HG03135 (cell line): Measurements from ENCODE around the gene FADS2.

ENCODE experiments used
- ATAC-seq: cut with Tn5 transposase; IDR thresholded peaks from one replicate; pipeline ENCODE4 v1.9.1; 2021; ENCODE audit warnings: mild to moderate bottlenecking, moderate library complexity; ENCODE audit not compliant: unreplicated experiment

Gene FADS2

DNA sequence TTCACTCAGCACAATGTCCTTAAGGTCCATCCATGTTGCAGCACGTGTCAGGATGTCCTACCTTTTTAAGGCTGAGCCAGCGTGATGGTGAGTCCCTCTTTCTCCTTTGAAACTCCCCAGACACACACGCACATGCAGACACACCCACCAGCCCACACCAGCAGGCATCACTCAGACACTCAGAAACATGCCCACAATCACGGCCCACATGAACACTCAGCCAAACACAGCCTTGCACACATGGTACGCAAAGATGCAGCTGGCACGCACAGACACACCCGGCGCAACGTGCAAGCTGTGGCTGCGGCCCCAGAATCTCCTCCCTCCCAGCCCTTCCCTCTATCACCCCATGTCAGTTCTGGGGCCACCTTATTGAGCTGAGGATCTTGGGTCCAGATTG lies 55.2 kb downstream of the FADS2 start:
- ATAC-seq, result no peak

DNA sequence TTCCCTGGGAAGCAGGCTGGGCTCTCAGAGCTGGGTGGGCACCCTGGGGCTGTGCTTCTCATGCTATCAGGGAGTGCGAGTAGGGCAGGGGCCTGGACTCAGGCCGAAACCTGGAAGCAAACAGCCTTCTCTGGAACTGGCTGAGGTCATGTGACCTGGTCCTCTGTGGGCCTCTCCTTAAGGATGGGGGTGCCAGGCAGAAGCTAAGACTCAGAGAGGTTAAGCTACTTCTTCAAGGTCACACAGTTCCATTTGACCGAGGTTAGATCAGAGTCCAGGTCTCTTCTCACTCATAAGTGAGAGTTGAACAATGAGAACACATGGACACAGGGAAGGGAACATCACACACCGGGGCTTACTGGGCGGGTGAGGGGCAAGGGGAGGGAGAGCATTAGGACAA lies 55.8 kb downstream of the FADS2 start:
- no peak for ATAC-seq

DNA sequence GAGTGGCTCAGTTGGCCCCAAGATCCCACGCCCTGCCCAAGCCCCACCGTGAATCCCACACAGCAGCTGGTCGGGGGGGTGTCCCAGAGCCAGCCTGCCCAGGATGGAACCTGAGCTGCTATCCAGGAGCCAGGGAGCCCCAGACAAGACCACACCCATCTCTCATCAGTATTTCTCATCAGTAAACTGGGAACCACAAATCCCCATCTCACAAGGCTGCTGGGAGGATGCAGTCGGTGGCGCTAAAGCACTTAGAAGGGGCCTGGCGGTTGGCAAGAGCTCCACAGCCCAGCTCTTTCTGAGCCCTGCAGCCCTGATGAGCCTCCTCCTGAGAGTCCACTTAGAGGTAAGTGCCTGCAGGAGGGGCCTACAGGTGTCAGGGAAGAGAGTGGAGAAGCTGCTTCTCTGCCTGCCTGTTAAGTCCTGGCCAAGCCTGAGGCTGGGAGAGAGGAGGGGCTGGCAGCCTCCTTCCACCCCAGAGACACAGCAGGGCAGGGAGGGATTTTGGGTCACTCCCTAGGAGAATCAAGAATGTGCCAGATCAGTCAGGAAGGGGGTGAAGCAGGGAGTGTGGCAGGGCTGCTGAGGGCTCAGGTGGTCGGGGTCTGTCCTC lies 57.2 kb downstream of the FADS2 start:
- no peak for ATAC-seq

DNA sequence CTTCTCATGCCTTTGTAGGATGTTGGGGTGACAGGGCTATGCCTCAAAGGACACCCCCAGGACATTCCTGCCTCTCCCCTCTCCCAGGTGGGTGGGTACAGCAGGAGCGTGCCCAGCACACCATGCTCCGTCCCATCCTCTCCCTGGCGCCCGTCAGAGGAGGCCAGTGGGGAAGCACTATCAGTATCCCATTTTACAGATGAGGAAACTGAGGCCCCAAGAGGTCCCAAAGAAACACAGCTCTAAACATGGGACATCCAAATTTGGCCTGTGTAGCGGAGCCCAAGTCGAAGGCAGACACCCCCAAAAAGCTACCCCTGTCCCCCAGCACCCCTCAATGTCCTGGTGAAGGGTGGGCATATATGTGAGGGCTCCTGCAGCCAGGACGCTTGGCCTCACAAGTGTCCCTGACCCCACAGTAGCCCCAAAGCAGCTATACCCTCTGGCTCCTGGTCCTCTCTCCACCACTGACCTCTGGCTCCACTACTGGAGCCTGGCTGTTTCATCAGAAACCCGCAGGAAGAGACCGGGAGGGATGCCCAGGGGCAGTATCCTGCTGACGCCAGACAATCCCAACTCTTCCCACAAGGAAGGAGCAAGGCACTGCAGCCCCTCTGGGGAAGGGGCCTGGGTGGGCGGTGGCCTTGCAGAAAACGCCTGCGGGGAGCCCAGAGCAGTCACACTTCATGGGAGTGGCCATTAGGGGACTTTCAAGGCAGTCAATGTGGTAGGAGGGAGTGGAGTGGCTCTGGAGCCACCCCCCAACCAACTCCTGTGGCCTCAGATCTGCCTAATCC lies 57.9 kb downstream of the FADS2 start:
- ATAC-seq, result no peak

DNA sequence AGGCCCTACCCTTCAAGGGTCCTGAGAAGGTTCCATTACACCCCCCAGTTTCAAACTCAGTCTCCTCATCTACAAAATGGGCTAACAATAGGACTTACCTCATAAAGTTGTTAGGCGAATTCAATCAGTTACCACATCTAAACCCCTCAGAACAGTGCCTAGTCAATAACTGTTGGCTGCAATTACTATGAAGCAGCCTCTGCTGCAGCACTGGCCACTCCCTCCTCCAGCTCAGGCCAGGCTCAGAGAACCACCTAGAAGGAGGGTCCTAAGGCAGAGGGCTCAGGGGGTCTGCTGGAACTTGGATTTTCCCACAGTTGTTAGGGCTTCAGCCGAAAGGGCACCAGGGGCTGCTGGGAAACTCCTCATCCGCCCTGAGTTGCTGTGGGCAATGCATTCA lies 58.5 kb downstream of the FADS2 start:
- no peak for ATAC-seq

DNA sequence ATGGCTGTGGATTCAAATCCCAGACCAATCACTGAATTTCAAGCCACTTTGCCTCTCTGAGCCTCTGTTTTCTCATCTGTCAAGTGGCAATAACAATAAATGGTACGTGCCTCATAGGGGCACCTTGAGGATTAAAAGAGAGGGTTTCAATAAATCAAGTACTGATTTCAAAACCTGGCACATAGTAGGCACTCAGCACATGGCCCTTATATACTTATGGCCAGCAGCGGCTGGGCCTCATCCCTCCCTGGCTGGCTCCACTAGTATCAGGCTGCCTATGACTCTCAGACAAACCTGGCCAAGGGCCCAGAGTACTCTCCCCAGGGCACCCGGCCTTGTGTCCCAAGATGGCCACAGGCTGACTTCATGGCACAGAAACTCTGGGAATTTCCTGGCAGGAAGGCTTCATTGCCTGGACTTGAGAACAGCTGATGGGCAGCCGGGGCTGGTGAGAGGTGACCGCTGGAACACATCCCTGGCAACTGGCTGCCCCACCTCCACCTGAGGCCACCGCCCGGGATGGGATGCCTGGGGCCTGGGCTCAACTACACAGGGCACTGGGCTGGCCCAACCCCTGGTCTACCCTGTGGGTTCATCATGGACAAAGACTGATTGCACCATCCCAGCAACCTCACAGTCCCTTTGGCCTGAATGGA lies 59.9 kb downstream of the FADS2 start:
- no peak for ATAC-seq

DNA sequence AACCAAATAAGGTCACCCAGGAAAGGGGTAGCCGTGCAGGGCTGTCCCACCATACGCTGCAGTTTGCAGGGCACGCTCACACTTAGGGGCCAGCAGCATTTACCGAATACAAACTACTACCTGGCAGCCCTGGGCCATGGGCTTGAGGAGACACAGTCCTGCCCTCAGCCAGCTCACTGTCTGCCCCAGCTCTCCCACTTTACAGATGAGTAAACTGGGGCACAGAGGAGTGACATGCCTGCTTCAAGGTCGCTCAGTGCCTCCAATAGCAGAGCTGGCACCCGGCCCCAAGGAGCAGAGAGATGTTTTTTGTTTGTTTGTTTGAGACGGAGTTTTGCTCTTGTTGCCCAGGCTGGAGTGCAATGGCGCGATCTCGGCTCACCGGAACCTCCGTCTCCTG lies 60.5 kb downstream of the FADS2 start:
- no peak for ATAC-seq

DNA sequence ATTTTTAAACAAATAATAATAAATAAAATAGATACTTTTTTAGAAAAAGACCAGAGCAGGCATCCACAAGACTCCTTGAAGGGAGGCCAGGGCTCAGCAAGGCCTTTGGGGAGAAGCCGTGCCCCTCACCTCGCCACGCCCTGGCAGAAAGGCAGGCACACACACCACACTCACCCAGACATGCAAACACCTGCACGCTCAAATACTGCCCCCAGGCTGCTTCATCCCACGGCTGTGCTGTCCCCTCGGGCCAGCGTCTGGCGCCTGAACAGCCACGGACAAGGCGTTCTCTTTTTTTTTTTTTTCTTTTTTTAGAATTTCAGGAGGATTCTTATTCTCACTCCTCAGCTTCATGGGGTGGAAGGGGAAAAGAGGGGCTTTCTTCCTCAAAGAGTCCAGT lies 61.7 kb downstream of the FADS2 start:
- no peak for ATAC-seq

DNA sequence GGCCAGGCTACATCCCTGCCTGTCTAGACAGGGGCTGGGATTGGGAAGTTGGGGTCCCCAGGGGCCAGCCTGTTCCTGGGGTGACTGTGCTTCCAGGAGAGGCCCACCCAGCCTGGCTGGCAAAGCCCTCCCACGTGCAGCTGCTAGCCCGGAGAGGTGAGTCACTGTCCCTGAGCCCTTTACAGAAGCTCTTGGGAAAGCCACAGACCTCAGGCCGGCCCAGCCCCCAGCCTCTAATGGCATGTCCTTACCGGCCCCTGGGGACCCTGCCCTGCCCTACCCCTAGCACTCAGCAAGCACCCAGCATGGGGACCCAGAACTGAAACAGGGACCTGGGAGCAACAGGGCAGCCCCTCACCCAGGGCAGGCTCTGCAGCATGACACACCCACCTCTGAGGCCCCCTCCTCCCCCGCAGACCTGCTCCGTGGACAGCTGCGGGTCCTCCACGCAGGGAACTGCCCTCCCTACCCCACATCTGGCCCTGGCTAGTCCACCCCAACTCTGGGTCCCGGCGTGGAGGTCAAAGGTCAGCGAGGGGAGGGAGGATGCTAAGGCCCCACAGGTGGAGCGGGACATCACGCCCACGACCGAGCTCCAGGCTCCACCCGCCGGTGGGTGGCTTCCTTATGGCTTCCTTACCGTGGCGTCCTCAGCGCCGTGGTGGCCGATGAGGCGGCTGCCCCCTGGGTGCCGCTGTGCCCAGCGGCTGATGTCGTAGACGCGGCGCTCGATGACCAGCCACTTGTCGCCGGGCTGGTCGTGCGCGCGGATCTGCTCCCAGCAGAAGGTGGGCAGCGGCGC lies 62.6 kb downstream of the FADS2 start:
- peak; percentile 23 for ATAC-seq

DNA sequence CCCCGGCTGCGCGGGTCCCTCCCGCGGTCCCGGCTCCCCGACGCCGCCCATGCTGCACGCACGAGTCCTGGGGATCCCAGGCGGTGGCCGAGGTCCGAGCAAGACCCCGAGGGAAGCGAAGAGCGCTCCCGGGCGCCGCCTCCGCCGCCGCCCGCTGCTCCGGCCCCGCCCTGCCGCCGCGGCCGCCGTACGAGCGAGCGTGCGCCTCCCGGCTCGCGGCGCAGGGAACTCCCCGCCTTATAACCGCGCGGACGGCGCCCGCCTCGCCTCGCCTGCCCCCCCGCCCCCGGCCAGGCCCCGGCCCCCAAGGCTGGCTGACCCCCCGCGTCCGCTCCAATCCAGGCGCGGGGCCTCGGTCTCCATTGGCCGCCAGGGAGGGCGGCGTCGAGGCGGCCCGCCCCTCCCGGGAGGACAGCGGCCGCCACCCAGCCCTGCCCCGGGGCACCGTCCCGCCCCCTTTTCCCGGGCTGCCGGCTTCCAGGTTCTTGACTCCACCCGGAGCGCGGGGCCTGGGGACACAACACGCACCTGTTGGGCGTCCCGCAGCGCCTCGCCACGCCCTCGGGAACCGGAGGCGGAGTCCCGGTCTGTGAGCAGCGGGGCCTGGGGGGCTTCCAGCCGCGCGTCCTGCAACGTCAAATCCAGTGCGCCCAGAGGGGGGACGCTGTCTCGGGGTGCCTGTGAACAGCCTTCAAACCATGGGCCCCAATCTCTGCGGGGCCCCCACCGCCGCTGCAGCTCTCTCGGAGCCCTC lies 63.4 kb downstream of the FADS2 start, which contains the start of gene FADS3:
Gene FADS3, minus strand, starts transcription at position 215 of the 754 bp plus-strand sequence. Its CDS starts 164 bp downstream, at position 51.
- peak; percentile 50 for ATAC-seq

DNA sequence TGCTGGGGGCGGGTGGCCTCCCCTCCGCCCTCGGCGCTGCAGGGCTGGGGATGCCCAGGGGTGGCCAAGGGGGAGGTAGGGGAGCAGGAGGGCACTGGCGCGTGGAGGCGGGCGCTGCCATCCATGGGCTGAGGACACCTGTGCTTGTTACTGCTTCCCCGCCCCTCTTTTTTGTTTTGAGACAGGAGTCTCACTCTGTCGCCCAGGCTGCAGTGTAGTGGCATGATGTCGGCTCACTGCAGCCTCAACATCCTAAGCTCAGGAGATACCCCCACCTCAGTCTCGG lies 63.9 kb downstream of the FADS2 start:
- ATAC-seq, result peak; percentile 34

DNA sequence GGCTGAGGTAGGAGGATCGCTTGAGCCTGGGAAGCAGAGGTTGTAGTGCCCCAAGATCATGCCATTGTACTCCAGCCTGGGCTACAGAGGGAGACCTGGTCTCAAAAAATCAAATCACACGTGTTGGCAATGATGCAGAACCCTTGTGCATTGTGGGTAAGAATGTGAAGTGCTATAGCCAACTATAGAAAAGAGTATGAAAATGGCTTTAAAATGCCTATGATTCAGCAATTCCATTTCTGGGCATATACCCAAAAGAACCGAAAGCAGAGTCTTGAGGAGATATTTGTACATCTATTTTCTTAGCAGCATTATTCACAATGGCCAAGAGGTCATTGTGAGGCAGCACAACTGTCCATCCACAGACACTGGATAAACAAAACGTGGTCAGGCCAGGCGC lies 65.9 kb downstream of the FADS2 start:
- no peak for ATAC-seq

DNA sequence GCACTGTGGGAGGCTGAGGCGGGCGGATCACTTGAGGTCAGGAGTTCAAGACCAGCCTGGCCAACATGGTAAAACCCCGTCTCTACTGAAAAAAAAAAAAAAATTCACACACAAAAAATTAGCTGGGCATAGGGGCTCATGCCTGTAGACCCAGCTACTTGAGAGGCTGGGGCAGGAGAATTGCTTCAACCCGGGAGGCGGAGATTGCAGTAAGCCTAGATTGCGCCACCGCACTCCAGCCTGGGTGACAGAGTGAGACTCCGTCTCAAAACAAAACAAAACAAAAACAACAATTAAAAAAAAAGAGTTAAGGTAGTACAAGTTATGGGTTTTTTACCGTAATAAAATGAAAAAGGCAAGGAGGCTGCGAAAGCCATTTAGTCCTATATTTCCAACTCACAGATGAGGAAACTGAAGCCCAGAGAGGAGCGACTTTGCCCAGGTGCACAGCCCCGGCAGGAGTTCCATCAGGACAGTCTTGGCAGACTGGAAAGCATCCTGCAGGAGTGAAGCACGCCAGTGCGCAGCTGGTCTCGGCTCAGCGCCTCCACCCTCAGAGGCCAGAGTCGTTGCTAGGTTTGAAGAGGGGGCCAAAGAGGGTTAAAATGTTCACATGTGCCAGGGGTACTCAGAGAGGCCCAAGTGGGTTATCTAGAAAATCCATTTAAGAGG lies 67.1 kb downstream of the FADS2 start:
- ATAC-seq, result no peak

DNA sequence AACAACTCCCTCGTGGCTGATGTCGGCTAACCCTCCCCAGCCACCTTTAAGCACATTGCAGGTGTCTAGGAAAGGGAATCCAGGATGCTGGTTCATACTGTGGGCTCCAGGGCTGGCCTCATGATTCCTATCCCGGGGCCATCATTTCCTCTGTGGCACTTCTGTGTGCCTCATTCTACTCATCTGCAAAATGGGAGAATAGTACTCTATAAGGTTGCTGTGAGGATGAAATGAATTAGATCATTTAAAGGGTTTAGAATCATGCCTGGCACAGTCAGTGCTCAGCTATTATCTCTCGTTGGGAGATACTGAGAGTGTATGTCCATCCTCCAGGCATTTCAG lies 67.6 kb downstream of the FADS2 start:
- ATAC-seq, result no peak

DNA sequence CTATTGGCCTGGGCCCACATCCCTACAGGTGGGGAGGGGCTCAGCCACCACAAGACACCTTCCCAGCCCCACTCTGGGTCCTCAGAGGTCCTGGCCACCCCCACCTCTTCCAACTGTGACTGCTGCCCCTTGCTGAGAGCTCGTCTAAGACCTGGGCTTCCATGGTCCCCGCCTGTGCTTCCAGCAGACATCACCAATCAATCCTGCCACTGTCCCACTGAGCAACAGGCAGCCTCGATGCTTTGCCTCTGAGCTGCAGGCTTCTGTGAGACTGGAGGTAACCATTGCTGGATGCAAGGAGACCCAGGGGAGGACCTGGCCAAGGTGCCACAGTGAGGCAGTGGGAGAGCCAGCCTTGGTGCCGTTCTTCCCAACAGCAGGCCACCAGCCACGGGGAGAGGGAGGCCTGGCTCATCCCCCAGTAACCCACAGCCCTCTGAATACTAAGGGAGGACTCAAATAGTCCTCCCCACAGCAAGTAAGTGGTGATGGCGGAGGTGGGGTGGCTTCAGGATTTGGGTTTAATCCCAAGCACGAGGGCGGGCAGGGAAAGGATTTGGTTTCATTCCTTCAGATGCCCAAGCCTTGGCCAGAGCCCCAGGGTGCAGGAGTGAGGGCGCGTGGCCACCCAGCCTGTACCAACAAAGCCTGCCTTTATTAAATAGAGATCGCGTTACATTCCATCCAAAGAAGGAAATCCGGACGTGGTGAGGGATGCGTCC lies 68.7 kb downstream of the FADS2 start:
- ATAC-seq, result no peak

DNA sequence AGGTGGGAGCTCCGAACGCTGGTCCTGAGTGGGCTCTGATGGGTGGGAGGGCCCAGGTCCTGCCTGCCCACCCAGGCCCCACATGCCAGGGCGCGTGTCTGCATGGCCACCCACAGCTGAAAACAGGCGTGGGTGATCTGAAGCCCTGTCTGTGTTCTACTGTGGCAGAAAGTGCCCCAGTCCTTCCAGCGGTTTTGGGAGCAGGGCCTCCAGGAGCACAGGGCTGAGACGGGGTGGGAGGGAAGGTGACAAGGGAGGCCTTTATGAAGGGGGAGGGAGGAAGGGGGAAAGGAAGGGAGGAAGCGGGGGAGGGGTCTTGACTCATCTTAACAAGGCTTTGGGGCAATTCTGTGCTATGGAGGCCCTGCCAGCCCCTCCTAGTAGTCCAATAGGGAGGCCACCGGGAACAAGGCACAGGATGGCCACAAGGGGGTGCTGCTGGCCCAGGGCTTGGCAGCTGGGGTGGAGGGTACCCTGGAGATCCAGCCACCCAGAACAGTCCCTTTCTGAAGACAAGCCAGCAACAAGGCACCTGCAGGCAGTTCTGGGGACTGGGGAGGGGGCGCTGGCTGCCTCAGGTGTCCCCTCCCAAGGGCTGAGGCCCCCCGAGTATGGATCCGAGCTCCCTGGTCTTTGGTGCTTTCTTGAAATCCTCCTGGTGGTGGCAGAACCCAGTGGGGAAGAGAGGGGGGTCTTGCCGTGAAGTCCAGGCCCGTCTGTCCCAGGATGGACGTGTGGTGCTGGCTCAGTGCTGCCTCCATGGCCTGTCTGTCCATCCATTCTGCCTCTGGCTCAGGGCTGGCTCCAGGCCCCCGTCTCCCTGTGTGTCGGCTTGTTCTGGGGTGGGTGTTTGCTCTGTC lies 69.5 kb downstream of the FADS2 start:
- ATAC-seq, result no peak

DNA sequence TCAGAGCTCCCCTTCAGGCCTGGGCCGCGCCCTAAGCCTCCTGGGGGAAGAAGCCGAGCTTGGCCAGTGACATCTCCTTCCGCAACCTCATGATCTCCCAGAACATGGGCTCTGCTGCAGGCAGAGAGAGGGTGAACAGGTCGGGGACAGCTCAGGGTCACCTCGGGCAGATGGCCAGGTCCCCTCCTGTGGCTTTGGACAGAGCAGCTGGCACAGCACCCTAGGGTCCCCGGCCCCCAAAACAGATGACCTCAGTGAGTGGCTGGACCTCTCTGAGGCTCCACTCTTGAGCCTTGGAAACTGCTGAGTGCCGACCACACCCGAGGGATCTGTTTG lies 70.1 kb downstream of the FADS2 start:
- ATAC-seq, result no peak

DNA sequence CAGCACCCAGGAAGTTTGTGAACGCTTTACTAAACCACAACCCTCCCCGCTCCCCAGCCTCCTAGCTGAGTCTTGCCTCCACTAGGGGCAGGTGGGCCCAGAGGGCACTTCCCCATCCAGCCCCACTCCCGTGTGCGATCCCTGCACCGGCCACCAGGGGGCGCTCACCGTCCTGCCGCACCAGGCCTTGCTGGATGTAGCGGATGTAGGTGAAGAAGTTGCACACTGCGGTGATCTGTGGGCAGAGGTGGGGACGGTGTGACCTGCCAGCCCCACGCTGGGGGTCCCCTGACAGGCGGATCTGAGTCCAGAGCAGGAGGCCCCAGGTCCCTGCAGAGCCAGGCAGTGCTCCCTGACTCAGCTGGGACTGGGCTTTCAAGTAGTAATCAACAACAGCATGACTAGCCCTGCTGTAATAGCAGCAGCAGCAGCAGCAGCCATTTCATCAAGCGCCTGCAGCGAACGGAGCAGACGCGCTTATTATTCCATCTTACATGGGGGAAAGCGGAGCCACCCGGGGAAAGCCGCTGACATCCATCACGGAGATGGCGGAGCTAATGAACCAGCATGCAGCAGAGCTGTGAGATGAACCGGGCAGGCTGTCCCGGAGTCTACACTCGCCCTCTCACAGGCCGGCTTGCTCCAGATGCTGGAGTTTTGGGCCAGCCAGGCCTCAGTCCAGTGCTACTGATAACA lies 71.2 kb downstream of the FADS2 start:
- no peak for ATAC-seq
